CD8-positive, alpha-beta memory T cell (primary cell): ENCODE measurements around the gene KCNH8. TPM values are rescaled to one million over a fixed set of nuclear protein-coding genes. Genes with fewer than 3 reads are reported as not detected.

Experiments used
- CTCF ChIA-PET: fragments of 350-600 bp; sonication (Branson Sonifier 250); formaldehyde crosslinking; loops from one replicate; lab custom pipeline; 2021; ENCODE audit warnings: antibody characterized with exemption; lab: Charles Lee
- POLR2A ChIA-PET: fragments of 350-600 bp; sonication (Branson Sonifier 250); formaldehyde crosslinking; loops from one replicate; lab custom pipeline; 2021; ENCODE audit warnings: antibody characterized with exemption; lab: Charles Lee
- DNase-seq, 5 donors: peaks; one replicate each; pipeline versions ENCODE4 v3.0.0 to v3.0.0-alpha.2; 2020 to 2022; ENCODE audit warnings: mixed read lengths in 1 of 5
- H3K27ac ChIP-seq: one replicate; pipeline ENCODE4 v1.7.0; 2013; ENCODE audit warnings: low read depth, mild to moderate bottlenecking, low read length, moderate library complexity
- H3K27me3 ChIP-seq: 2 replicates; pipeline ENCODE4 v1.7.0; 2013; ENCODE audit warnings: low read length, mild to moderate bottlenecking; ENCODE audit not compliant: insufficient read depth, poor library complexity, severe bottlenecking
- H3K36me3 ChIP-seq: 2 replicates; pipeline ENCODE4 v1.7.0; 2013; ENCODE audit warnings: mild to moderate bottlenecking, low read length, moderate library complexity; ENCODE audit not compliant: insufficient read depth
- H3K4me1 ChIP-seq: 2 replicates; pipeline ENCODE4 v1.7.0; 2013; ENCODE audit warnings: mild to moderate bottlenecking, low read length, moderate library complexity; ENCODE audit not compliant: insufficient read depth
- H3K4me3 ChIP-seq: 2 replicates; pipeline ENCODE4 v1.7.0; 2013; ENCODE audit warnings: mild to moderate bottlenecking, low read length
- H3K9me3 ChIP-seq: 2 replicates; pipeline ENCODE4 v1.7.0; 2013; ENCODE audit warnings: mild to moderate bottlenecking, low read length
- H3K27ac Mint-ChIP-seq, 8 donors: one replicate each; pipeline ENCODE4 v1.8.0; 2020 to 2021; ENCODE audit warnings: mixed read lengths in 8 of 8, mild to moderate bottlenecking in 6 of 8, inconsistent platforms in 3 of 8, moderate library complexity in 3 of 8
- H3K27me3 Mint-ChIP-seq, 2 donors: one replicate each; pipeline ENCODE4 v1.8.0; 2020 to 2021; ENCODE audit warnings: mixed read lengths in 2 of 2, mild to moderate bottlenecking in 1 of 2, moderate library complexity in 1 of 2
- H3K36me3 Mint-ChIP-seq, 3 donors: one replicate each; pipeline ENCODE4 v1.8.0; 2020 to 2021; ENCODE audit warnings: mixed read lengths in 3 of 3, inconsistent platforms in 1 of 3, mild to moderate bottlenecking in 1 of 3
- H3K4me1 Mint-ChIP-seq, 3 donors: one replicate each; pipeline ENCODE4 v1.8.0; 2020 to 2021; ENCODE audit warnings: mixed read lengths in 3 of 3, inconsistent platforms in 1 of 3, mild to moderate bottlenecking in 1 of 3
- H3K4me3 Mint-ChIP-seq, 7 donors: one replicate each; pipeline ENCODE4 v1.8.0; 2020 to 2021; ENCODE audit warnings: mixed read lengths in 7 of 7, mild to moderate bottlenecking in 6 of 7, moderate library complexity in 4 of 7, inconsistent platforms in 2 of 7
- H3K9me3 Mint-ChIP-seq, 5 donors: one replicate each; pipeline ENCODE4 v1.8.0; 2020 to 2022; ENCODE audit warnings: mixed read lengths in 5 of 5, mild to moderate bottlenecking in 3 of 5, moderate library complexity in 2 of 5, inconsistent platforms in 1 of 5
- polyA plus RNA-seq: library from polyadenylated mRNA; unstranded; fragments of 300-500 nt; fragmentation: Illumina TruSeq; gene quantifications from one replicate; pipeline ENCODE4 v1.2.3, GENCODE V29; 2021
- total RNA-seq, 2 experiments: library from RNA; stranded (reverse); gene quantifications; one replicate each; pipeline ENCODE4 v1.2.3, GENCODE V29; 2021

KCNH8 gene
- total and polyA plus RNA-seq, 3 experiments from 2014 or later = not detected

DNA sequence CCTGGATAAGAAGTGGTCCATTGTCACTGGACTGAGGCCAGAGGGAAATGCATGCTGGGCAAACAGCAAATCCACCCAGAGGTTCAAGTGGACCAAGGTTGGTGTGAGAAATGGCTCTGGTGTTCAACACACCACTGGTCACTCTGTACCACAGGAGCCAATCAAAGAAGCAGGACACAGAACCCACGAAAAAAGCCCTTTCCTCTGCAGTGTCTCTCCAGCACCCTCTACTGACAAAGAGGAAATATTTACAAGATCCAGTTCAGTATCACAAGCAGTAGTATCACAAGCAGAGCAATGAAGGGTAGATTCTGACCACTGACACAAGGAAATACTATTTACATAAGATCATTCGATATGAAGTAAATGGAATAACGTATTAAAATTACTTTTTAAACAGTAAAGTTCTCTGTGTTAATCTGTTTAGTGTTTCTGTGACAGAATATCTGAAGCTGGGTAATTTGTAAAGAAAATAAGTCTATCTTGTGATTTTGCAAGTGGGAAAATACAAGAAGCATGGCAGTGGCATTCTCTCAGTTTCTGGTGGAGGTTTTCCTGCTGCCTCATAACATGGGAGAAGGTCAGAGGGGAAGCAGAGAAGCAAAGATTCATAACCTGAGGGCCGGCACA, 395.0 kb downstream of the KCNH8 start:
- ChIA-PET POLR2A (no interaction called here), CTCF (no interaction called here)
- no peak overlapping the region for H3K4me3 ChIP-seq
- H3K4me3 Mint-ChIP-seq = no peak overlapping the region
- no peak overlapping the region for H3K27ac ChIP-seq
- no peaks in the 10 kb centered on the region for H3K4me1 Mint-ChIP-seq
- H3K27ac Mint-ChIP-seq = no peak overlapping the region
- peaks cover 0 to 3% (median 0%) of the 10 kb centered on the region in 5 donors for H3K9me3 Mint-ChIP-seq
- DNase-seq = no peak
- no peaks in the 10 kb centered on the region for H3K9me3 ChIP-seq
- no peaks in the 10 kb centered on the region for H3K4me1 ChIP-seq
- H3K36me3 Mint-ChIP-seq = no peaks in the 10 kb centered on the region
- H3K27me3 ChIP-seq = no peaks in the 10 kb centered on the region
- no peaks in the 10 kb centered on the region for H3K36me3 ChIP-seq
- no peaks in the 10 kb centered on the region for H3K27me3 Mint-ChIP-seq

DNA sequence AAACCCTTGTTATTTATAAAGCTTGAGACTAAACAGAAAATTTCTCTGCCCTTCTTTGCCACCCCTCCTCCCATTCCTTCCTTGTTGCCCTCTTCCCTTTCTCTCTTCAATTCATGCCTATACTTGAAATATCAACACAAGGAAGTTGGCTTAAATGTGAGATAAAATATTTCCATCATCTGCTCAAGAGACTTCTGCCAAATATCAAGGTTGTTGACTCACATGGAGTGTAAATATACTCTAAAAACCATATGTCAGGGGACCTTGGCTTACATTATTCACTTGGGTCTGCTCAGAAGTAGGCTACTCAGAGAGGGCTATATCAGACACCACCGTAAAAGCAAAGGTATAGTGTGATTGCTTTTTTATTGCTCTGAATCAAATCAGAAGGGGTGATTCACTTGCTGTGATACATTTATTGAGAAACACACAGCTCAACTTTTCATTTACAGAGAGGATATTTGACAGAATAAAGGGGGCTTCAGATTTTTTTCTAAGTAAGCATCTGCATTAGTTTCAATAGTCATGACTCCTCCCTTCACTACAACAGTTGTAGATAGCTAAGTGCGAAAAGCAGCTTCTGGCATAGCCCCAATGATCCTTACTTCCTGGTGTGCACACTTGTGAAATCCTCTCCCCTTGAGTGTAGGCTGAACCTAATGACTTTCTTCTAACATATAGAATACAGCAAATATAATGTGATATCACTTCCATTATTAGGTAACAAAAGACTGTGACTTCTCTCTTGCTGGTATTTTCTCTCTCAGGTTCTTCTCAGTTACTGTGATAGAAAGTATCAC, 399.6 kb downstream of the KCNH8 start:
- Histone ChIP-seq H3K36me3 (no peaks in the 10 kb centered on the region), H3K27ac (no peak overlapping the region), H3K4me3 (no peak overlapping the region), H3K9me3 (no peaks in the 10 kb centered on the region), H3K4me1 (no peaks in the 10 kb centered on the region), H3K27me3 (no peaks in the 10 kb centered on the region)
- Mint-ChIP-seq H3K4me1 (no peaks in the 10 kb centered on the region), H3K27me3 (peaks cover 0 to 1% of the 10 kb centered on the region in 2 donors), H3K9me3 (peaks cover 0 to 3% (median 0%) of the 10 kb centered on the region in 5 donors), H3K27ac (no peak overlapping the region), H3K4me3 (no peak overlapping the region), H3K36me3 (no peaks in the 10 kb centered on the region)
- POLR2A ChIA-PET = no interaction called here
- CTCF ChIA-PET = no interaction called here
- no peak for DNase-seq

DNA sequence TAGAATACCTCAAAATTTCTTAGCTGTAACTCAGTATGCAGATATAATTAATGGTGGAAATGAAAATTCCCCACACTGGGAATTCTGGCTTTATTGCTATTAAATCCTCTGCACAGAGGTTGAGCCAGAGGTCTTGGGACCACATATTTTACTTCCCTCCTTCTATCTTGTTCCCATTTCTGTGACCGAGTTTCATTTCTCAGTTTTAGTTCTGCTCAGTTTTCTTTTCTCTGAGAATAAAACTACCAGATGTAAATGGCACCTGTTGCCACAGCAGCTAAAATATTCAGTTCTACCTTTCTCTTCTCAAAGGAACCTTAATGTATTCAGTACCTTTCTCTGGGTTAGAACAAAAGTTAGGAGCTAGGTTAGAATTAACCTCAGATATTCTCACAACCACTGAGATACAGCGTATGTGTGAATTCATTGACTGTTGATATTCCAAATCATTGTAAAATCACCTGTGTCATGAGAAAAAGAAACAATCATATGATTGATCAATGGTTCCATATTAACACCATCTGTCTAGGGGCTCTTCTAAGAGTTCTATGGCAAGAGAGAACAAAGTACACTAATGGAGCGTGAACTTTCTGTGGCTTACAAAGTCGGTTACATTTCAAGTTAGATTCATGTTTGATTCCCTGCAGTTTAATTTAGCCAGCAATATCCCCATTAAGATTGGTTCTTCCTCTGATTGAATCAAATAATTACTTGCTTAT, 411.6 kb downstream of the KCNH8 start:
- Histone ChIP-seq H3K36me3 (no peaks in the 10 kb centered on the region), H3K27me3 (no peaks in the 10 kb centered on the region), H3K4me3 (no peak overlapping the region), H3K4me1 (no peaks in the 10 kb centered on the region), H3K9me3 (no peaks in the 10 kb centered on the region), H3K27ac (no peak overlapping the region)
- Mint-ChIP-seq H3K27me3 (peaks cover 0 to 1% of the 10 kb centered on the region in 2 donors), H3K9me3 (peaks cover 0 to 19% (median 5%) of the 10 kb centered on the region in 5 donors), H3K36me3 (no peaks in the 10 kb centered on the region), H3K4me1 (no peaks in the 10 kb centered on the region), H3K4me3 (no peak overlapping the region), H3K27ac (no peak overlapping the region)
- no peak for DNase-seq
- POLR2A ChIA-PET = no interaction called here
- CTCF ChIA-PET = no interaction called here

DNA sequence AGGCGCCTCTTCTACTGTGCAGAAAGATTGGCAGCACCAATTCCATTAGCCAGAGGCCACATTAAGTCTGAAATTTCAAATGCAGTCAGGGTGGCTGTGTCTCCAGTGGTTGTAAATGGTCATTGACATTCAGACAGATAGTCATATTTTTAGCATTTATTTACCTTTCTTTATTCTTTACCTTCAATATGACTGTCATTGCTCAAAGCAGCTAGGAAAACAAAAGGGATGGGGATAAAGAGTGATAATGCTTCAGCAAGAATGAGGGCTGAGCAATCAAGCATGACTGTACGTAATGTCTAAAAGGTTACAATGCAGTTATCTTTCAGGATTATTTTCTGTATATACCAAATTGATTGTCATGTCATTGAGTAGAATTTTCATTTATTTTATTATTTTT, 425.3 kb downstream of the KCNH8 start:
- Mint-ChIP-seq H3K36me3 (no peaks in the 10 kb centered on the region), H3K4me3 (no peak overlapping the region), H3K9me3 (peaks cover 0 to 3% (median 0%) of the 10 kb centered on the region in 5 donors), H3K4me1 (no peaks in the 10 kb centered on the region), H3K27ac (no peak overlapping the region), H3K27me3 (no peaks in the 10 kb centered on the region)
- Histone ChIP-seq H3K4me3 (no peak overlapping the region), H3K4me1 (no peaks in the 10 kb centered on the region), H3K9me3 (no peaks in the 10 kb centered on the region), H3K27ac (no peak overlapping the region), H3K27me3 (no peaks in the 10 kb centered on the region), H3K36me3 (no peaks in the 10 kb centered on the region)
- ChIA-PET POLR2A (no interaction called here), CTCF (no interaction called here)
- no peak for DNase-seq

DNA sequence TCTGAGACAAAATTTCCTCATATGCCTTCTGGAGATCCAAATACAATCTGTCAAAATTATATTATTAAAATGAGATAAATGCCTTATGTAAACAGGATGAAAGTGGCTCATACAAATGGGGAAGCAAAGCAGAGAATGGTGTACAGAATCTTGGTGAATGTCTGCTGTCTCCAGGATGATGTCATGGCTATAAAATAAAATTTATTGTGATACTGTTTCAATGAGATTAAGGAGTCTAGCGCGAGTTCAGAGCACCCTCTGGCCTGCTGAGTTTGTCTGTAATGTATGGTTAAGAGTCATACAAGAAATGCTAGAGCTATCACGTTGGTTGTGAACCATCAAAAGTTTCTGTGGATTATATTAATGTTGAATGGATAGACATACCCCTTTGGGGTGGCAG, 426.0 kb downstream of the KCNH8 start:
- no peak for DNase-seq
- no peak overlapping the region for H3K4me3 ChIP-seq
- H3K36me3 ChIP-seq = no peaks in the 10 kb centered on the region
- Mint-ChIP-seq H3K27ac (no peak overlapping the region), H3K4me3 (no peak overlapping the region), H3K36me3 (no peaks in the 10 kb centered on the region), H3K27me3 (no peaks in the 10 kb centered on the region), H3K9me3 (peaks cover 0 to 3% (median 0%) of the 10 kb centered on the region in 5 donors), H3K4me1 (no peaks in the 10 kb centered on the region)
- ChIA-PET CTCF (no interaction called here), POLR2A (no interaction called here)
- no peaks in the 10 kb centered on the region for H3K9me3 ChIP-seq
- H3K4me1 ChIP-seq = no peaks in the 10 kb centered on the region
- no peaks in the 10 kb centered on the region for H3K27me3 ChIP-seq
- H3K27ac ChIP-seq = no peak overlapping the region

DNA sequence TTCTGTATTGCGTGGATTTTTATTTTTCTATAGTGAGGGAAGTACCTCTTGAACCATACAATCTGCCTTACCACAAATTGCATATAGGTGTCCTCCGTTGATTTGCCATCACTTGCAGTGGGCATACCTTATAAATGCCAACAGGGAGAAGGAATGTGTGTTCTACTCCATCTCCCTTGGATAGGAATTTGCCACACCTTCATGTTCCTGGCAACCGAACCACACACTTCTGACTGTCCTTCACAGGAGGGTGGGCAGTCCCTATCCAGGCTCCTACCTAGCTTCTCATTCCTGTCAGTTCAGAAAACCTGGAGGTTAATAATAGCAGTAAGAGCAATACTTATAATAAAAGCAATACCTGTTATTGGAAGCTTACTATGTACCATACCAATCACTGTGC, 428.0 kb downstream of the KCNH8 start:
- POLR2A ChIA-PET = no interaction called here
- no peak overlapping the region for H3K27ac Mint-ChIP-seq
- CTCF ChIA-PET = no interaction called here

More for the DNA sequence above, 428.0 kb downstream of the KCNH8 start:
- Mint-ChIP-seq H3K27me3 (no peaks in the 10 kb centered on the region), H3K9me3 (peaks cover 0 to 3% (median 0%) of the 10 kb centered on the region in 5 donors), H3K36me3 (no peaks in the 10 kb centered on the region), H3K4me3 (no peak overlapping the region), H3K4me1 (no peaks in the 10 kb centered on the region)
- Histone ChIP-seq H3K9me3 (no peaks in the 10 kb centered on the region), H3K4me3 (no peak overlapping the region), H3K36me3 (no peaks in the 10 kb centered on the region), H3K27me3 (no peaks in the 10 kb centered on the region), H3K27ac (no peak overlapping the region), H3K4me1 (no peaks in the 10 kb centered on the region)
- no peak for DNase-seq
